ENCODE data around the gene INS.

INS gene

GRCh38 chr11:2134022-2135010 lies 26.7 kb downstream of the INS start:
- TF ChIP-seq CTCF (IDR thresholded peaks at IDR 0.05; ENCODE audit: low read depth, low read length), result no peak
- no peak overlapping the region for H3K4me3 ChIP-seq (ENCODE audit: low read depth, low read length)

DNA sequence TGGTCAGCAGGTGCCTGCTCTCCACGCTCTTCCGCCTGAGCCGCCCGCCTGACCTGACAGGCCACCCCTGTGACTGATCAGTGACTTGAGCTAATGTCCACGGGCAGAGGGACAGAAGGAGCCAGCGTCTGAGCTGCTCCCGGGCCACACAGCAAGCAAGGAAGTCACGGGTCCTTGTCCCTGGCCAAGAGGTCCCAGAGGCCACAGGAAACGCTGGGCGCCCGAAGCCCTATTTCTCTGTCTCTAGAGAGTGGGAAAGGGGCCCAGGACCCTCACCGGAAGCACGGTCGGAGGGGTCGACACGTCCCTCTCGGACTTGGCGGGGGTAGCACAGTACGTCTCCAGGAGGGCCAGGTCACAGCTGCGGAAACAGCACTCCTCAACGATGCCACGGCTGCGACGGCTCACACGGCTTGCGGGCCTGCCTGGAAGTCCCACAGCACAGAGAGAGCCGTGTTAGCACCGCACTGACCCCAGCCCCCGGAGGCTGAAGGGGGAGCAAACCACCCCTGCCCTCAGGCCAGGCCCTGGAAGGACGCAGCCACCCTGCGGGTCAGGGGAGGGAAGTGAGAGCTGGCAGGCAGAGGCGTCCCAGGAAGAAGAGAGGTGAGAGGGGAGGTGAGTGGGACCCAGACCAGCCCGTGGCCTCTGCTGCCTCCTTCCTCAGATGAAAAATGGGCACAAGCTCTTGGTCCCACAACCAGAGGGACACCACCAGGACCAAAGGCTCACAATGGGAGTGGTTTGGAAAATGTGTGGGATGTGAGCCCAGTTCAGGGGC lies 27.6 kb downstream of the INS start:
- H3K4me3 ChIP-seq (ENCODE audit: low read depth, low read length), result no peak overlapping the region
- TF ChIP-seq CTCF (IDR thresholded peaks at IDR 0.05; ENCODE audit: low read depth, low read length), result no peak

- no peak for TF ChIP-seq CTCF (IDR thresholded peaks at IDR 0.05; ENCODE audit: low read depth, low read length)
- H3K4me3 ChIP-seq (ENCODE audit: low read depth, low read length), result no peak overlapping the region
Observed at GRCh38 chr11:2132874-2133240, 28.2 kb downstream of the INS start.

- H3K4me3 ChIP-seq (ENCODE audit: low read depth, low read length), result no peak overlapping the region
- TF ChIP-seq CTCF (IDR thresholded peaks at IDR 0.05; ENCODE audit: low read depth, low read length), result no peak
Observed at GRCh38 chr11:2132246-2132645, 28.8 kb downstream of the INS start.

DNA sequence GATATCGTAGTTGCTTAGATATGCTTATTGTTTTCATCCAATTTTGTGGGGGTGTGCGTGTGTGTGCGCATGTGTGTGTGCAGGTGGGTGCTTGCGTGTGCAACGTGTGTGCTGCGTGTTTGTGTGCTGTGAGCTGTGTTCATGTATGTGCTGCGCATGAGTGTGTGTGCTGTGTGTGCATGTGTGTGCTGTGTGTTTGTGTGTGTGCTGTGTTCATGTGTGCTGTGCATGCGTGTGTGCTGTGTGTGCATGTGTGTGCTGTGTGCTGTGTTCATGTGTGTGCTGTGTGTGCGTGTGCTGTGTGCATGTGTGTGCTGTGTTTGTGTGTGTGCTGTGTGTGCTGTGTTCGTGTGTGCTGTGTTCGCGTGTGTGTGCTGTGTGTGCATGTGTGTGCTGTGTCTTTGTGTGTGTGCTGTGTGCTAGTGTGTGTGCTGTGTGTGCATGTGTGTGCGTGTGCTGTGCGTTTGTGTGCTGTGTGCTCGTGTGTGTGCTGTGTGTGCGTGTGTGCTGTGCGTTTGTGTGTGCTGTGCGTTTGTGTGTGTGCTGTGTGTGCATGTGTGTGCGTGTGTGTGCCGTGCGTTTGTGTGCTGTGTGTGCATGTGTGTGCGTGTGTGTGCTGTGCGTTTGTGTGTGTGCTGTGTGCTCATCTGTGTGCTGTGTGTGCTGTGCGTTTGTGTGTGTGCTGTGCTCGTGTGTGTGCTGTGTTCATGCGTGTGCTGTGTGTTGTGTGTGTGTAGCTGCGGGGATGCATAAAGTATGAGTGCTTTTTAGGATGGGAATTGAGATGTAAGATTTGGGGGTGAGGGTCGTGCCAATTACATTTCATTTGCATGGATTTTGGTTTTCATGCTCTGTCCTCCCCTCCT lies 29.4 kb downstream of the INS start:
- TF ChIP-seq CTCF (IDR thresholded peaks at IDR 0.05; ENCODE audit: low read depth, low read length), result no peak
- no peak overlapping the region for H3K4me3 ChIP-seq (ENCODE audit: low read depth, low read length)

DNA sequence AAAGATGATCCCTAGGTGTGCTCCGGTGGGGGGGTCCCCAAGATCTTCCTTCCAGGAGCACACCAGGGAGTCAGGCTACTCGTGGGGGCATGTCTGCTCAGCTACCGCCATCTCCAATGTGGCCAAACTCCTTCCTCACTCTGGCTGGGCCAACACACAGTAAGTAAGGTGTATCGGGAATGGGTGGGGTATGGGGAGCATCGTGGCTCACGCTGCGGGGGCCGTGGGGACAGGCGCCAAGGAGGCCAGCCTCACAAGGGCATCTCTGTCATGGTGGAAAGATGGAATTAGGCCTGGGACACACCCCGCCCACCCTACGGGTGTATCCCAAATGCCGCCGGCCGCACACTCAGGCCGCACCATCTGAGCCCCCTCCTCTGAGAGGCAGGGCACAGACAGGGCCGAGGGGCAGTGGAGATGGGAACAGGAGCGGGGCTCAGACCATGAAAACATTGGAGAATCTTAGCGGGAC lies 30.1 kb downstream of the INS start:
- TF ChIP-seq CTCF (IDR thresholded peaks at IDR 0.05; ENCODE audit: low read depth, low read length), result no peak
- H3K4me3 ChIP-seq (ENCODE audit: low read depth, low read length), result no peak overlapping the region

Data from WI38 (cell line).